ENCODE measurements around the gene IL27RA.
A peak's percentile ranks its signal among the peaks of the same experiment; 100 is the strongest.

The IL27RA gene

GRCh38 chr19:14089662-14090508 is 58.3 kb downstream of the IL27RA start:
- DNase-seq = peak; percentile 64

DNA sequence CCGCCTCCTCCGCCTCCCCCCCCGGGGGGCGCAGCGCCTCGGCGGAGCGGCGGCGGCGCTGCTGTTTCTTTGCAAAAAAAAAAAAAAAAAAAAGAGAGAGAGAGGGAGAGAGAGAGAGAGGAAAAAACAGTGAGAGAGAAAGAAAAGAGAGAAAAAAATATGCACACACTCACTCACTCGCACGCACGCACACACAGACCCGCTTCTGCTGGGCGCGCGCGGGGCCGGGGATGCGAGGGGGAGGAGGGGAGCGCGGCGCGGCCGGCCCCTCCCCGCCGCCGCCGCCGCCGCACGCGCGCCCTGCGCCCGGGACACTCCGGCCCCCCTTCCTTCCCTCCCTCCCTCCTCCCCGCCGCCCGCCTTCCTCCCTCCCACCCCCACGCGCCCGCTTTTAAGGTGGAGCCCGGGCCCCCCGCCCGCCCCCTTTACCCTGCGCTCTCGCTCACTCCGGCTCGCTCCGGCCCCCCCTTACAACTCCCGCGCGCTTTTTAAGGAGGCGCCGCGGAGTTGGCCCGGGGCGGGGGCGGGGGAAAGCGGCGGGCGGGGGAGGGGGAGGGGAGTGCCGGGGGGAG is 59.0 kb downstream of the IL27RA start, which contains the start of gene SAMD1:
TSS of gene SAMD1 (minus strand) at position 243 of the 572 bp plus-strand sequence.
- DNase-seq = peak; percentile 96

DNA sequence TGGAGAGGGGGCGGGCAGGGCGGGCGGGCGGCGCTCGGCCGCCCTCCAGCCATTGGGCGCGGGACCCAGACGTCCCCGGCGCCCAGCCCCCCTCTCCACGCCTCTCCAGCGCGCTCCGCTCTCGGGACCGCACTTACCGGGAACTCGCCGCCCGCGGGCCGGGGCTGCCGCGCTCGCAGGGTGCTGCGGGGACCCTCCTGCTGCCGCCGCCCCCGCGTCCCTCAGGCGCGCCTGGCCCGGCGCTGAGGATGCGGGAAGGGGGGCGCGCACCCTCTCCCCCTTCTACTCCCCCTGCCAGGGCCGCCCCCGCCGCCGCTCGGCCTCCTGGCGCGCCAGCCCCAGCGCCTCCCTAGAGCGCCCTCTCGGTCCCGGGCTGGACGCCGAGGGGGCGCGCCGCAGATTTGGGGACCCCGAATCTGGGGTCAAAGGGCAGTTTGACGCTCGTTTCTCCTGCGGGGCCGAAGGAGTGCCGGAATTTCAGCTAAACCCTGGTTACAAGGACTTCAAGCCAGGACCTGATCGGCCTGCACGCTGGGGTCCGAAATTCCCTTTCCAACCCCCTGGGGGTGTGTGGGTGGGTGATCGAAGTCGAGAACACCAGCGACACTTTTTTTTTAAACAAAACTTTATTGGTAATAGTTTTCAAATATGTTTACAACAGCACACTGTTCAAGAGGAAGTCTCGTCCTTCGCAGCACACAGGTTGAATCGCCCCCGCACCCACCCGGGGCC is 59.7 kb downstream of the IL27RA start:
- DNase-seq = peak; percentile 60

GRCh38 chr19:14091813-14092462 is 60.4 kb downstream of the IL27RA start:
- DNase-seq = peak; percentile 72

GRCh38 chr19:14093117-14093823 is 61.7 kb downstream of the IL27RA start:
- no peak for DNase-seq

DNA sequence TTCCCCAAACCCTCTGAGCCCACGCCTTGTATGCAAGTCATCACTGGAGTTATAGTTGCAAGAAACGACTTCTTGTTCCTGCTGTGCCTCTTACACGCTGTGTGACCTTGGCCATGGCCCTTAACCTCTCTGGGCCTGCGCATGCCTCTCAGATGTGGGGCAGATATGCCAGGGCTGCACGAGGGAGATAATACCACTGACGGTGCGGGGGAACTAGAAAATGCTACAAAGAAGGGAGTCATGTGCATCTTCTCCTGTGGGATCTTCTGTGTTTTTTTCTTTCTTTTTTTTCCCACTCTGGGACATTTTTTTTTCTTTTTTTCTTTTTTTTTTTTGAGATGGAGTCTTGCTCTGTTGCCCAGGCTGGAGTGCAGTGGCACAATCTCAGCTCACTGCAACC is 63.3 kb downstream of the IL27RA start:
- DNase-seq = no peak

DNA sequence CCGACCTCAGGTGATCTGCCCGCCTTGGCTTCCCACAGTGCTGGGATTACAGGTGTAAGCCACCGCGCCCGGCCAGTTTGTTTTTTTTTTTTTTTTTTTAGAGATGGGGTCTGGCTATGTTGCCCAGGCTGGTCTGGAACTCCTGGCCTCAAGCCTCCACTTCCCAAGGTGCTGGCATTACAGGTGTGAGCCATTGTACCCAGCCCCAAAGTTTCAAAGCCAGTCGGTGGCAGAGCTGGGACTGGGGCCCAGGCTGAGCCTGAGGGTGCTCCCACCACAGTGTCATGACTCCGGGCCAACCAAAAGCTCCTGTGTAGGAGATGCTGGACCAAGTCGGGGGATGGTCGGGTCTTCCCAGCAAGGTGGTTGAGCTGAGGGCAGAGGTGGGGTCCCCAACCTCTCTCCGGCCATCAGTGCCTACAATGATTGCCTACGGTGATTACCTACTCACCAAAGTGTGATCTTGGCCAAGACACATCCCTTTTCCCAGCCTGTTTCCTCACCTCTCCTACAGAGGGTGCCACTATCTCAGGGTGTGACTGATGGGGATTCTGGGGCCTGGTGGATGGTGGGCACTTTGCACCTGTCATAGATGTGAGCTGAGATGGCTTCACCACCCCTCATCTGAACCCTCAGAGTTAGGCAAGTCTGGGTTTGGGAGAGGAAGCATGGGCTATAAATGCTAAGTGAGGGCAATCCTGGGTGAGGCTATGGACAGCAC is 64.9 kb downstream of the IL27RA start:
- DNase-seq = no peak

GRCh38 chr19:14097532-14098151 is 66.1 kb downstream of the IL27RA start:
- no peak for DNase-seq

- DNase-seq = no peak
Observed at GRCh38 chr19:14101003-14101545, 69.5 kb downstream of the IL27RA start.

DNA sequence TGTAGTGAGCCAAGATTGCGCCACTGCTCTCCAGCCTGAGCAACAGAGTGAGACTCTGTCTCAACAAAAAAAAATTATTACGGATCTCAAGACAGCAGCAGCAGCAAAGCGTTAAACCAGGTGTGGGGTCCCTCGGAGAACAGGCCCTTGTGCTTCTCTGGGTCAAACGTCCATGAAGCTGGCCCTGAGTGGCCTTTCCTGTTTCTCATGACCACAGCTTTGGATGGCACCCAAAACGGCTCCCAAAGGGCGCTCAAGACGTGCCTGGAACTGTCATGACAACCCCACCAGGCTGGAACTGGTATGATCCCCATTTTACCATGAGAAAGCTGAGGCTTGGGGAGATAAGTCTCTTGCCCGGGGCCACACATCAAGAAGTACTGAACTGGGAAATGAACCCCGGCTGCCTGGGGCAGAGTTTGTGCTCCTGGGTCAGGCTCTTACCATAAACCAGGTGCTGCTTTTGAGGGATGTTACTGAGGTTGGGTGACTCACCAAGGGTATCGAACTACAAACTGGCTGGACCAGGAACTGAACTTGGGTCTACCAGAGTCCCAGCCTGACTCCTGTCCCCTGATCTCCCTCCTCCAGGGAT is 70.6 kb downstream of the IL27RA start:
- DNase-seq = no peak

- DNase-seq = no peak
Observed at GRCh38 chr19:14102756-14103155, 71.2 kb downstream of the IL27RA start.

Measured in CD4-positive, alpha-beta T cell treated with Interleukin-6 for 4 hours (primary cell).